NB4 (cell line): ENCODE results near the gene SPSB4.

ENCODE experiments used
- POLR2A ChIP-seq: IDR thresholded peaks from 2 replicates; pipeline ENCODE4 v1.6.1; 2011; ENCODE audit warnings: mild to moderate bottlenecking; ENCODE audit not compliant: insufficient read length; ENCODE audit errors: extremely low read depth
- TF ChIP-seq, protein P1 (sequence below): IDR thresholded peaks from one replicate; pipeline ENCODE4 v1.5.1; 2012; ENCODE audit warnings: low read depth, low read length
- TF ChIP-seq, protein P2 (sequence below): IDR thresholded peaks from 2 replicates; pipeline ENCODE4 v1.6.1; 2011; ENCODE audit warnings: low read depth, low read length

DNA sequence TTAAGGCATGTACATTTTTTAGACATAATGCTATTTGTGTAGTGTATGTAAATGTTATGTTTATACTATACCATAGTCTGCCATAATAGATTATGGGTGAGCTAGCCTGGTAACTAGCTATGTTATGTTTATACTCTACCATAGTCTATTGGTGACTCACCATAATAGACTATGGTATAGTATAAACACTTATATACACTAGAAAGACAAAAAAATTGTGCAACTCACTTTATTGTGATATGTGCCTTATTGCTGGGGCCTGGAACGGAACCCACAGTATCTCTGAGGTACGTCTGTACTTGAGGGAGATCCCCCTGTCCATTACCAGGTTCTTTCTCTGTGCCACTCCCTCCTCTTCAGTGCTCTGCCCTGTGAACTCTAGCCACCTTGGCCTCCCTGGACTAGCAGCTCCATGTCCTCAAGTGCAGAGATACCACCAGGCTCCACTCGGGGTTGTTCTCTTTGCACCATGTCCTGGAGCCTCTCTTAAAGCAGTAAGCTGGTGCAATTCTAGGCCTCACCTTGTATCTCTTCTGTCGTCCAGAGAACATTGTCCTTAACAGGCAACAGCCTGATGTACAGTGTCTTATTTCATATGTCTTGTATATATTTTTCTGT is 119.6 kb downstream of the SPSB4 start:
- TF ChIP-seq, protein P1, sequence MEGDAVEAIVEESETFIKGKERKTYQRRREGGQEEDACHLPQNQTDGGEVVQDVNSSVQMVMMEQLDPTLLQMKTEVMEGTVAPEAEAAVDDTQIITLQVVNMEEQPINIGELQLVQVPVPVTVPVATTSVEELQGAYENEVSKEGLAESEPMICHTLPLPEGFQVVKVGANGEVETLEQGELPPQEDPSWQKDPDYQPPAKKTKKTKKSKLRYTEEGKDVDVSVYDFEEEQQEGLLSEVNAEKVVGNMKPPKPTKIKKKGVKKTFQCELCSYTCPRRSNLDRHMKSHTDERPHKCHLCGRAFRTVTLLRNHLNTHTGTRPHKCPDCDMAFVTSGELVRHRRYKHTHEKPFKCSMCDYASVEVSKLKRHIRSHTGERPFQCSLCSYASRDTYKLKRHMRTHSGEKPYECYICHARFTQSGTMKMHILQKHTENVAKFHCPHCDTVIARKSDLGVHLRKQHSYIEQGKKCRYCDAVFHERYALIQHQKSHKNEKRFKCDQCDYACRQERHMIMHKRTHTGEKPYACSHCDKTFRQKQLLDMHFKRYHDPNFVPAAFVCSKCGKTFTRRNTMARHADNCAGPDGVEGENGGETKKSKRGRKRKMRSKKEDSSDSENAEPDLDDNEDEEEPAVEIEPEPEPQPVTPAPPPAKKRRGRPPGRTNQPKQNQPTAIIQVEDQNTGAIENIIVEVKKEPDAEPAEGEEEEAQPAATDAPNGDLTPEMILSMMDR, result no peak
- no peak for TF ChIP-seq POLR2A
- TF ChIP-seq, protein P2, sequence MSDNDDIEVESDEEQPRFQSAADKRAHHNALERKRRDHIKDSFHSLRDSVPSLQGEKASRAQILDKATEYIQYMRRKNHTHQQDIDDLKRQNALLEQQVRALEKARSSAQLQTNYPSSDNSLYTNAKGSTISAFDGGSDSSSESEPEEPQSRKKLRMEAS, result no peak
